ENCODE results near the gene FLYWCH2. TPM values are rescaled to one million over a fixed set of nuclear protein-coding genes. Genes with fewer than 3 reads are reported as not detected.

The FLYWCH2 gene
- total and polyA plus RNA-seq, 2 of the 13 experiments (the other 11 are each of a cell fraction or from before 2014, with no cell fraction given) = 16.9 to 19.8 TPM

Other genes starting within 250 kb of the FLYWCH2 start
- 29.8 and 31.0 TPM in 2 replicates for gene KCTD5, start 200.7 kb upstream of the FLYWCH2 start, total RNA-seq (2016; rRNA removed; fragmentation: Illumina TruSeq; extraction: Trizol)
- gene KCTD5, start 200.7 kb upstream of the FLYWCH2 start, polyA plus RNA-seq (2011; rRNA removed) = 25.4 and 30.1 TPM in 2 replicates
- 0.20 TPM in 1 of 2 replicates, not detected in the other for gene PRSS27, start 163.0 kb upstream of the FLYWCH2 start, total RNA-seq (2016; rRNA removed; fragmentation: Illumina TruSeq; extraction: Trizol)
- 0.73 and 1.2 TPM in 2 replicates for gene PRSS27, start 163.0 kb upstream of the FLYWCH2 start, polyA plus RNA-seq (2011; rRNA removed)
- gene SRRM2, start 130.6 kb upstream of the FLYWCH2 start, total RNA-seq (2016; rRNA removed; fragmentation: Illumina TruSeq; extraction: Trizol) = 50.4 and 80.6 TPM in 2 replicates
- gene SRRM2, start 130.6 kb upstream of the FLYWCH2 start, polyA plus RNA-seq (2011; rRNA removed) = 112 and 125 TPM in 2 replicates
- gene ELOB, start 105.9 kb upstream of the FLYWCH2 start, total RNA-seq (2016; rRNA removed; fragmentation: Illumina TruSeq; extraction: Trizol) = 208 and 253 TPM in 2 replicates
- 225 and 236 TPM in 2 replicates for gene ELOB, start 105.9 kb upstream of the FLYWCH2 start, polyA plus RNA-seq (2011; rRNA removed)
- gene PRSS33, start 95.7 kb upstream of the FLYWCH2 start, total RNA-seq (2016; rRNA removed; fragmentation: Illumina TruSeq; extraction: Trizol) = not detected in 2 replicates
- gene PRSS33, start 95.7 kb upstream of the FLYWCH2 start, polyA plus RNA-seq (2011; rRNA removed) = not detected in 2 replicates
- not detected in 2 replicates for gene PRSS41, start 84.7 kb upstream of the FLYWCH2 start, total RNA-seq (2016; rRNA removed; fragmentation: Illumina TruSeq; extraction: Trizol)
- not detected in 2 replicates for gene PRSS41, start 84.7 kb upstream of the FLYWCH2 start, polyA plus RNA-seq (2011; rRNA removed)
- not detected in 2 replicates for gene PRSS21, start 66.0 kb upstream of the FLYWCH2 start, total RNA-seq (2016; rRNA removed; fragmentation: Illumina TruSeq; extraction: Trizol)
- gene PRSS21, start 66.0 kb upstream of the FLYWCH2 start, polyA plus RNA-seq (2011; rRNA removed) = not detected in 2 replicates
- gene ZG16B, start 52.9 kb upstream of the FLYWCH2 start, total RNA-seq (2016; rRNA removed; fragmentation: Illumina TruSeq; extraction: Trizol) = 1.5 and 1.8 TPM in 2 replicates
- 11.3 and 14.3 TPM in 2 replicates for gene ZG16B, start 52.9 kb upstream of the FLYWCH2 start, polyA plus RNA-seq (2011; rRNA removed)
- gene PRSS22, start 25.0 kb upstream of the FLYWCH2 start, total RNA-seq (2016; rRNA removed; fragmentation: Illumina TruSeq; extraction: Trizol) = 0.24 TPM in 1 of 2 replicates, not detected in the other
- 0.24 and 0.32 TPM in 2 replicates for gene PRSS22, start 25.0 kb upstream of the FLYWCH2 start, polyA plus RNA-seq (2011; rRNA removed)
- 9.9 and 12.4 TPM in 2 replicates for gene FLYWCH1, start 28.7 kb downstream of the FLYWCH2 start, total RNA-seq (2016; rRNA removed; fragmentation: Illumina TruSeq; extraction: Trizol)
- gene FLYWCH1, start 28.7 kb downstream of the FLYWCH2 start, polyA plus RNA-seq (2011; rRNA removed) = 7.3 and 11.3 TPM in 2 replicates
- 0.51 and 1.2 TPM in 2 replicates for gene KREMEN2, start 81.1 kb downstream of the FLYWCH2 start, total RNA-seq (2016; rRNA removed; fragmentation: Illumina TruSeq; extraction: Trizol)
- gene KREMEN2, start 81.1 kb downstream of the FLYWCH2 start, polyA plus RNA-seq (2011; rRNA removed) = 0.48 and 1.0 TPM in 2 replicates
- 15.6 and 24.8 TPM in 2 replicates for gene PAQR4, start 86.1 kb downstream of the FLYWCH2 start, total RNA-seq (2016; rRNA removed; fragmentation: Illumina TruSeq; extraction: Trizol)
- gene PAQR4, start 86.1 kb downstream of the FLYWCH2 start, polyA plus RNA-seq (2011; rRNA removed) = 15.9 and 17.4 TPM in 2 replicates
- gene PKMYT1, start 97.2 kb downstream of the FLYWCH2 start, total RNA-seq (2016; rRNA removed; fragmentation: Illumina TruSeq; extraction: Trizol) = 8.4 and 27.8 TPM in 2 replicates
- gene PKMYT1, start 97.2 kb downstream of the FLYWCH2 start, polyA plus RNA-seq (2011; rRNA removed) = 6.6 and 7.0 TPM in 2 replicates
- 0.08 and 0.15 TPM in 2 replicates for gene CLDN9, start 129.7 kb downstream of the FLYWCH2 start, total RNA-seq (2016; rRNA removed; fragmentation: Illumina TruSeq; extraction: Trizol)
- gene CLDN9, start 129.7 kb downstream of the FLYWCH2 start, polyA plus RNA-seq (2011; rRNA removed) = 0.26 and 0.48 TPM in 2 replicates
- 2.7 and 7.6 TPM in 2 replicates for gene CLDN6, start 135.0 kb downstream of the FLYWCH2 start, total RNA-seq (2016; rRNA removed; fragmentation: Illumina TruSeq; extraction: Trizol)
- 5.9 and 10.1 TPM in 2 replicates for gene CLDN6, start 135.0 kb downstream of the FLYWCH2 start, polyA plus RNA-seq (2011; rRNA removed)
- gene TNFRSF12A, start 137.2 kb downstream of the FLYWCH2 start, total RNA-seq (2016; rRNA removed; fragmentation: Illumina TruSeq; extraction: Trizol) = 36.5 and 66.0 TPM in 2 replicates
- 61.9 and 118 TPM in 2 replicates for gene TNFRSF12A, start 137.2 kb downstream of the FLYWCH2 start, polyA plus RNA-seq (2011; rRNA removed)
- gene HCFC1R1, start 140.7 kb downstream of the FLYWCH2 start, total RNA-seq (2016; rRNA removed; fragmentation: Illumina TruSeq; extraction: Trizol) = 8.3 and 16.1 TPM in 2 replicates
- 13.8 and 18.3 TPM in 2 replicates for gene HCFC1R1, start 140.7 kb downstream of the FLYWCH2 start, polyA plus RNA-seq (2011; rRNA removed)
- 37.0 TPM in 2 replicates for gene THOC6, start 140.8 kb downstream of the FLYWCH2 start, total RNA-seq (2016; rRNA removed; fragmentation: Illumina TruSeq; extraction: Trizol)
- 32.1 and 33.5 TPM in 2 replicates for gene THOC6, start 140.8 kb downstream of the FLYWCH2 start, polyA plus RNA-seq (2011; rRNA removed)
- gene BICDL2, start 153.7 kb downstream of the FLYWCH2 start, total RNA-seq (2016; rRNA removed; fragmentation: Illumina TruSeq; extraction: Trizol) = not detected in 2 replicates
- gene BICDL2, start 153.7 kb downstream of the FLYWCH2 start, polyA plus RNA-seq (2011; rRNA removed) = 0.12 and 0.18 TPM in 2 replicates
- 0.04 TPM in 1 of 2 replicates, not detected in the other for gene MMP25, start 163.3 kb downstream of the FLYWCH2 start, total RNA-seq (2016; rRNA removed; fragmentation: Illumina TruSeq; extraction: Trizol)
- gene MMP25, start 163.3 kb downstream of the FLYWCH2 start, polyA plus RNA-seq (2011; rRNA removed) = 0.07 and 0.08 TPM in 2 replicates
- 115 and 127 TPM in 2 replicates for gene IL32, start 182.4 kb downstream of the FLYWCH2 start, total RNA-seq (2016; rRNA removed; fragmentation: Illumina TruSeq; extraction: Trizol)
- 165 and 258 TPM in 2 replicates for gene IL32, start 182.4 kb downstream of the FLYWCH2 start, polyA plus RNA-seq (2011; rRNA removed)
- not detected in 2 replicates for gene ZSCAN10, start 216.1 kb downstream of the FLYWCH2 start, total RNA-seq (2016; rRNA removed; fragmentation: Illumina TruSeq; extraction: Trizol)
- gene ZSCAN10, start 216.1 kb downstream of the FLYWCH2 start, polyA plus RNA-seq (2011; rRNA removed) = not detected in 2 replicates
- gene ZNF205, start 229.4 kb downstream of the FLYWCH2 start, total RNA-seq (2016; rRNA removed; fragmentation: Illumina TruSeq; extraction: Trizol) = 6.7 and 10.2 TPM in 2 replicates
- 5.8 and 6.5 TPM in 2 replicates for gene ZNF205, start 229.4 kb downstream of the FLYWCH2 start, polyA plus RNA-seq (2011; rRNA removed)

Data from HepG2 (cell line).